SK-N-SH treated with all-trans-retinoic acid at 6 μM for 48 hours (cell line): ENCODE results near the gene SOAT2.

Experiments used
- ATAC-seq: fragments of 200-7000 bp; cut with Tn5 transposase; 3 replicates; pipeline ENCODE4 v1.9.1; 2020; ENCODE audit warnings: mild to moderate bottlenecking, moderate library complexity
- ARNTL ChIP-seq: fragments of 450-650 bp; formaldehyde crosslinking; IDR thresholded peaks from 2 replicates; pipeline ENCODE4 v1.5.0; 2020; ENCODE audit warnings: low read depth, mild to moderate bottlenecking, moderate library complexity, borderline replicate concordance
- BACH2 ChIP-seq: fragments of 250-450 bp; sonication (Bioruptor Pico); IDR thresholded peaks from 2 replicates; pipeline ENCODE4 v1.9.0; 2021; ENCODE audit warnings: mild to moderate bottlenecking, borderline replicate concordance
- CSDC2 ChIP-seq: fragments of 250-450 bp; sonication (Bioruptor Pico); IDR thresholded peaks from 2 replicates; pipeline ENCODE4 v1.5.0; 2020; ENCODE audit warnings: mild to moderate bottlenecking, moderate library complexity
- CSRNP3 ChIP-seq: fragments of 250-450 bp; sonication (Bioruptor Pico); IDR thresholded peaks from 2 replicates; pipeline ENCODE4 v1.5.1; 2021; ENCODE audit warnings: mild to moderate bottlenecking, moderate library complexity
- ESRRG ChIP-seq: fragments of 250-450 bp; sonication (Bioruptor Pico); IDR thresholded peaks from 2 replicates; pipeline ENCODE4 v1.6.1; 2021; ENCODE audit warnings: mild to moderate bottlenecking
- GLIS3 ChIP-seq: fragments of 250-450 bp; sonication (Bioruptor Pico); IDR thresholded peaks from 2 replicates; pipeline ENCODE4 v1.5.0; 2020; ENCODE audit warnings: mild to moderate bottlenecking, moderate library complexity
- ISL1 ChIP-seq: fragments of 250-450 bp; sonication (Bioruptor Pico); IDR thresholded peaks from 2 replicates; pipeline ENCODE4 v2.1.2; 2022; ENCODE audit warnings: mild to moderate bottlenecking, moderate library complexity
- OSR1 ChIP-seq: fragments of 250-450 bp; sonication (Bioruptor Pico); IDR thresholded peaks from 2 replicates; pipeline ENCODE4 v1.8.0; 2022; ENCODE audit warnings: moderate library complexity, mild to moderate bottlenecking, inconsistent platforms
- PATZ1 ChIP-seq: fragments of 250-450 bp; sonication (Bioruptor Pico); IDR thresholded peaks from 2 replicates; pipeline ENCODE4 v1.8.0; 2020; ENCODE audit warnings: mild to moderate bottlenecking, moderate library complexity, borderline replicate concordance
- POU6F1 ChIP-seq: fragments of 250-450 bp; sonication (Bioruptor Pico); IDR thresholded peaks from 2 replicates; pipeline ENCODE4 v1.8.0; 2021; ENCODE audit warnings: low read depth, mild to moderate bottlenecking, moderate library complexity, borderline replicate concordance
- PPARA ChIP-seq: fragments of 250-450 bp; sonication (Bioruptor Pico); IDR thresholded peaks from 2 replicates; pipeline ENCODE4 v1.5.0; 2020; ENCODE audit warnings: mild to moderate bottlenecking, borderline replicate concordance
- RARB ChIP-seq: fragments of 250-450 bp; sonication (Bioruptor Pico); IDR thresholded peaks from 2 replicates; pipeline ENCODE4 v1.8.0; 2021; ENCODE audit warnings: mild to moderate bottlenecking, moderate library complexity
- SNAI2 ChIP-seq: fragments of 250-450 bp; sonication (Bioruptor Pico); IDR thresholded peaks from 2 replicates; pipeline ENCODE4 v1.5.0; 2020; ENCODE audit warnings: mild to moderate bottlenecking, moderate library complexity
- TOX ChIP-seq: fragments of 250-450 bp; sonication (Bioruptor Pico); IDR thresholded peaks from 2 replicates; pipeline ENCODE4 v1.8.0; 2021; ENCODE audit warnings: mild to moderate bottlenecking, moderate library complexity, borderline replicate concordance
- TSHZ2 ChIP-seq: fragments of 250-450 bp; sonication (Bioruptor Pico); IDR thresholded peaks from 2 replicates; pipeline ENCODE4 v1.5.0; 2020; ENCODE audit warnings: mild to moderate bottlenecking, moderate library complexity
- ZFP3 ChIP-seq: fragments of 250-450 bp; sonication (Bioruptor Pico); IDR thresholded peaks from 2 replicates; pipeline ENCODE4 v1.5.0; 2020; ENCODE audit warnings: mild to moderate bottlenecking, moderate library complexity
- ZFP30 ChIP-seq: fragments of 450-650 bp; formaldehyde crosslinking; IDR thresholded peaks from 2 replicates; pipeline ENCODE4 v1.5.0; 2022; ENCODE audit warnings: mild to moderate bottlenecking, moderate library complexity
- ZNF565 ChIP-seq: fragments of 450-650 bp; formaldehyde crosslinking; conservative IDR thresholded peaks from 2 replicates; pipeline ENCODE4 v1.5.0; 2020; ENCODE audit warnings: low read depth, mild to moderate bottlenecking, moderate library complexity
- ZNF70 ChIP-seq: fragments of 450-650 bp; formaldehyde crosslinking; IDR thresholded peaks from 2 replicates; pipeline ENCODE4 v1.5.0; 2020; ENCODE audit warnings: mild to moderate bottlenecking, moderate library complexity
- ZNF8 ChIP-seq: fragments of 450-650 bp; formaldehyde crosslinking; IDR thresholded peaks from 2 replicates; pipeline ENCODE4 v1.5.0; 2020; ENCODE audit warnings: mild to moderate bottlenecking, moderate library complexity
- TF ChIP-seq, protein P1 (sequence below): fragments of 250-450 bp; sonication (Bioruptor Pico); IDR thresholded peaks from 2 replicates; pipeline ENCODE4 v1.5.1; 2020; ENCODE audit warnings: low read depth, mild to moderate bottlenecking, moderate library complexity

SOAT2 gene

DNA sequence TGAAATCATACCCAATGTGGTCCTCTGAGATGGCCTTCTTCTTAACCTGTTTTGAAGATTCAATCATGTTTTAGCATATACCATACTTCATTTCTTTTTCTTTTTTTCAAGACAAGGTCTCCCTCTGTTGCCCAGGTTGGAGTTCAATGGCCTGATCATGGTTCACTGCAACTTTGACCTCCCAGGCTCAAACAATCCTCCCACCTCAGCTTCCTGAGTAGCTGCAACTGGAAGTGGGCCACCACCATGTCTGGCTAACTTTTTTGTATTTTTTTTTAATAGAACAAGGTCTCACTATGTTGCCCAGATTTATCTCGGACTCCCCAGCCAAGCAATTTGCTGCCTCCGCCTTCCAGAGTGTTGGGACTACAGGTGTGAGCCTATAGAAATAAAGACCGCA, 30.4 kb downstream of the SOAT2 start (continued):
- no peak for TF ChIP-seq PATZ1 (CRISPR knock-in tag)
- TF ChIP-seq CSDC2 (CRISPR knock-in tag): no peak
- no peak for TF ChIP-seq ZNF70 (CRISPR knock-in tag)
- TF ChIP-seq ESRRG (CRISPR knock-in tag): no peak
- no peak for TF ChIP-seq BACH2 (CRISPR knock-in tag)
- no peak for TF ChIP-seq ZFP30 (CRISPR knock-in tag)

DNA sequence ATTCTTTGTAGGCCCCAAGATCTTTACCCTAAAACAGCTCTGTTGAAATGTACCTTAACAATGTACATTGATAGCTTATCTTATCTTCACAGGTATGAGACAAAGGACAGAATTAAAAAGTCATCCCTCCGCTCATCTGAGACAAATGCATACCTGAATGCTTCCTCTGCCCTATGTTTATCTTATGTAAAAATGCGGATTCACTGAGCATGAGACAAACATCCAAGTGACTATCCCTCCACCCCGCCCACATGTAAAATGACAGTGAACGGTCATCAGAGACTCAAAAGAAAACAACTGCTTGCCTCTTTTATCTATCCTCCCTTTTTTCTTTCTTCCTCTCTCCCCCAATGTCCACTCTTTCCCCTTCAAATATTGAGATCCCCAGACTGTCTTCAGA, 40.1 kb downstream of the SOAT2 start:
- TF ChIP-seq SNAI2 (CRISPR knock-in tag) (no peak), ZFP3 (no peak), GLIS3 (no peak), PATZ1 (CRISPR knock-in tag) (no peak), TOX (CRISPR knock-in tag) (no peak), OSR1 (CRISPR knock-in tag) (no peak), ARNTL (CRISPR knock-in tag) (no peak), ZNF8 (CRISPR knock-in tag) (no peak), BACH2 (CRISPR knock-in tag) (no peak), RARB (CRISPR knock-in tag) (no peak), ZFP30 (CRISPR knock-in tag) (no peak), ZNF70 (CRISPR knock-in tag) (no peak), ISL1 (CRISPR knock-in tag) (no peak), POU6F1 (CRISPR knock-in tag) (no peak), CSDC2 (CRISPR knock-in tag) (no peak), PPARA (CRISPR knock-in tag) (no peak), ZNF565 (no peak), ESRRG (CRISPR knock-in tag) (no peak)
- no peak for ATAC-seq

DNA sequence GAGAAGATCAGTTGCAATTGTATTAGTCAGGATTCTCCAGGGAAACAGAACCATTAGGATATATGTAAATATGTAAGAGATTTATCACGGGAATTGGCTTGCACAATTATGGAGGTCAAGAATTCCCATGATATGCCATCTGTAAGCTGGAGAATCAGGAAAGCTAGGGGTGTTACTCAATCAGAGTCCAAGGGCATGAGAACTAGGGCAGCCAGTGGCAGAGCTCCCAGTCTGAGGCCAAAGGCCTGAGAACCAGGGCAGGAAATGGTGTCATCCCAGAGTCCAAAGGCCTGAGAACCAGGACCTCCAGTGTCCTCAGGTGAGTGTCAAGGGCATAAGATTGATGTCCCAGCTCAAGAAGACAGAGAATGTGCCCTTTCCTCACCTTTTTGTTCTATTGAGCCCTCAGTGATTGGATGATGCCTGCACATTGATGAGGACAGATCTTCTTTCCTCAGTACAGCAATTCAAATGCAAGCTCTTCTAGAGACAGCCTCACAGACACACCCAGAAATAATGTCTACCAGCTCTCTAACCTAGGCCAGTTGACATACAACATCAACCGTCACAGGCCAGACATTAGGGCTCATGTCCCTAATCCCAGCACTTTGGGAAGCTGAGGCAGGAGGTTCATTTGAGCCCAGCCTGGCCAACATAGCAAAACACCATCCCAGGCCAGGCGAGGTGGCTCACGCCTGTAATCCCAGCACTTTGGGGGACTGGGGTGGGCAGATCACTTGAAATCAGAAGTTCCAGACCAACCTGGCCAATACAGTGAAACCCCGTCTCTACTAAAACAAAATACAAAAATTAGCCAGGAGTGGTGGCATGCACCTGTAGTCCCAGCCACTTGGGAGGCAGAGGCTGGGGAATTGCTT, 42.3 kb downstream of the SOAT2 start:
- TF ChIP-seq PPARA (CRISPR knock-in tag) (no peak), TSHZ2 (CRISPR knock-in tag) (no peak), ISL1 (CRISPR knock-in tag) (no peak), ESRRG (CRISPR knock-in tag) (no peak), CSRNP3 (CRISPR knock-in tag) (no peak), BACH2 (CRISPR knock-in tag) (no peak)
- TF ChIP-seq, protein P1, sequence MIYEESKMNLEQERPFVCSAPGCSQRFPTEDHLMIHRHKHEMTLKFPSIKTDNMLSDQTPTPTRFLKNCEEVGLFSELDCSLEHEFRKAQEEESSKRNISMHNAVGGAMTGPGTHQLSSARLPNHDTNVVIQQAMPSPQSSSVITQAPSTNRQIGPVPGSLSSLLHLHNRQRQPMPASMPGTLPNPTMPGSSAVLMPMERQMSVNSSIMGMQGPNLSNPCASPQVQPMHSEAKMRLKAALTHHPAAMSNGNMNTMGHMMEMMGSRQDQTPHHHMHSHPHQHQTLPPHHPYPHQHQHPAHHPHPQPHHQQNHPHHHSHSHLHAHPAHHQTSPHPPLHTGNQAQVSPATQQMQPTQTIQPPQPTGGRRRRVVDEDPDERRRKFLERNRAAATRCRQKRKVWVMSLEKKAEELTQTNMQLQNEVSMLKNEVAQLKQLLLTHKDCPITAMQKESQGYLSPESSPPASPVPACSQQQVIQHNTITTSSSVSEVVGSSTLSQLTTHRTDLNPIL (CRISPR knock-in tag): no peak
- ATAC-seq: no peak
